T-helper 1 cell treated with Interleukin-12 subunit alpha and Interleukin-12 subunit beta and Interleukin-4 antibody, amounts not matched to agents 30 ng/mL and 1 ng/mL, for 36 hours (primary cell): ENCODE results near the gene SELENOM. TPM values are rescaled to one million over a fixed set of nuclear protein-coding genes. Genes with fewer than 3 reads are reported as not detected.
"Not testable (repeated sequence)": the region's sequence is repeated elsewhere in the genome, so short reads cannot be mapped to it uniquely, and the experiment has no call there.

Experiments
- intact Hi-C: fragments of 100-400 bp; cut with micrococcal nuclease; formaldehyde crosslinking; loops from one replicate; pipeline ENCODE4 v1.15.1; 2024
- total RNA-seq: library from RNA; stranded (reverse); gene quantifications from 2 replicates; pipeline ENCODE4 v1.2.3, GENCODE V29; 2022

Gene SELENOM
- total RNA-seq, 1 donor from 2014 or later, result 9.6 TPM

DNA sequence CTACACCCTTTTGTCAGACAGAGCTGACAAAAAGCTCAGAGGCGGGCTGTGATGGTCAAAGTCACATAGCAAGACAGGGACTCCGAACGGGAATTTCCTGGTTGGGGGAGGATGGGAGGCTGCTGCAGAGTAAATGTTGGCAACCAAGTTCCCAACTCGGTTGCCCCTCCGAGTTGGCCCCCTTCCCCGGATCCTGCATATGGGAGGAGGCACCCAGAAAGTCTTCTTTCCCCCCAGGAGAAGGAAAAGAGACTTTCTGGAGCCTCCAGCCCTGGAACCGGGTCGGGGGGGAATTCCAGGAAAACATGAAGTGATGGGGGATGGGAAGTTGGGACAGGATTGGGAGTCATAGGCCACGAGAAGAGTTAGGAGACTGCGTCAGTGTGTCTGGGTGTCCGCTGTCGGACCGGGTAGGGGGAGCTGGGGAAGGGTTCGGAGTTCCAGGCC, 614 bp downstream of the SELENOM start:
- intact Hi-C loops, result loop anchor here (1.0 to 5.0 kb wide), 9 partner anchors 22 to 207 kb away; partner anchors contain the start of genes LIMK2, PLA2G3, RNF185 and TUG1

DNA sequence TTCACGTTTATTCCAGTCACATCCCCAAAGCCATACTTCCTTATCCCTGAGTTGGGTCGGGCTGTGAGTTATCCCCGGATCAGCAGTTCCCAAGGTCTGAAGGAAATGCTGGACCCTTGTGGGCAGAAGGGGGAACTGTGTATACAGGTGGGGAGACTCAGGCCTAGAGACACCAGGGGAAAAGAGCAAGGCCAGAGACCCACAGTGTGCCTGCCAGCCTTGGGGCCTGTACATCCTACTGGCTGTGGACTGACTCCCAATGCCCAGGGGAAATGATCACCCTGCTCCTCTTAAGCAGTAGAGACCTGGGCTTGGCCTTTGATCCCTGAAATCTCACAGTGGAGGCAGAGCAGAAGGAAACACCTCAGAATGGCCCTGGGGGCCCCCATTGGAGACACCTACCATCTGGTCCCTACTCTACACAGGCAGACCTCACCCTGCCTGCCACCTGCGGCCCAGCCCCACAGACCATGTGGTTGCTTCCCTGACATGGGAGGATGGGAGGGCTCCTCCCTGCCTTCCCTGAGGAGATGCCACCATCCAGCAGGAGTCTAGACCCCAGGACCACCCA, 1.3 kb downstream of the SELENOM start:
- intact Hi-C loops, result loop anchor here (5.0 kb wide), 2 partner anchors 36 to 166 kb away; partner anchors contain the start of gene PLA2G3

DNA sequence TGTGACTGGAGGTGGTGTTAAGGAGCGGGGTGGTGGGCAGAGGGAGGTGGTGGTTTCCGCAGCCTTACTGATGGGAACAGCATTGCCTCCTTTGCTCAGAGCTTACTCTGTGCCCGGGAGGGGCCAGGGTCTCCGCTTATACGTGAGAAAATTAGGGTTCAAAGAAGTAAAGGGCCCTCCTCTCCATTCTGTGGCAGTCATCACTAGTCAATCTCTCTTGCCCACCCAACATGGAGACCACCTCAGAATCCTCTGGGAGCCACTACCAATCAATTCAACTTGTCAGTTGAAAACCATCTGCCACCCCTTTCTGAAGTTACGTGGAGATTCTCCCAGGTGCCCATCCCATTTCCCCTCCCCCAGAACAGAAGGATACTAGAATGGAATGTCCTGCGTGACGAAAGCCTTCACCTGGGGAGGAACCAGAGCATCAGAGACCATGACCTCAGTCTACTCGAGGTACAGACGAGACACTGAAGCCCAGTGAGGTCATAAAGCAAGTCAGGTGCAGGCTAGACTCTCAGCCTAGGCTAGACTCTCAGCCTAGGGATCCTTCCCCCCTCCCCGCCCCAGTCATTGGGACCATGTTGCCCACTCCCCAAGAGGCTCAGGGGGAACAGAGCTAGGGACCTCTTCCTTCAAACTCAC, 2.0 kb downstream of the SELENOM start:
- intact Hi-C loops, result loop anchor here (5.0 kb wide), 2 partner anchors 37 to 167 kb away; partner anchors contain the start of gene PLA2G3

DNA sequence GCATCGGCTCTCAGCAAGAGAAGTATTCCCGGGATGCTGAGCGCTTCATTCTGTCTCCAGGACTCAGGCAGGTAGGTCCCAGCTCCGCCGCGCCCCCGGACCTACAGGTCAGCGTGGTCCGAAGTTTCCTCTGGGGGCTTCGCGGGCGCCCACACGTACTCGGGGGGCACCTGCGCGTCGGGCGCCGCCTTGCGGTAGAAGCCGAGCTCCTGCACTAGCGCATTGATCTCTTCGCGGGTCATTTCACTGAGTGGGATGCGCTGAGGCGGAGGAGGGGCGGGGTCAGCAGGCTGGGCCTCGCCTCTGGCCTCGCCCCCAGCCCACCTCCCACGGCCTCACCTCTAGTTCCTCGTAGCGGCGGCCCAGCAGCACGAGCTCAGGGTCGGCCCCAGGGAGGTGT, 2.5 kb downstream of the SELENOM start:
- intact Hi-C loops, result loop anchor here (5.0 kb wide), 2 partner anchors 37 to 167 kb away; partner anchors contain the start of gene PLA2G3

DNA sequence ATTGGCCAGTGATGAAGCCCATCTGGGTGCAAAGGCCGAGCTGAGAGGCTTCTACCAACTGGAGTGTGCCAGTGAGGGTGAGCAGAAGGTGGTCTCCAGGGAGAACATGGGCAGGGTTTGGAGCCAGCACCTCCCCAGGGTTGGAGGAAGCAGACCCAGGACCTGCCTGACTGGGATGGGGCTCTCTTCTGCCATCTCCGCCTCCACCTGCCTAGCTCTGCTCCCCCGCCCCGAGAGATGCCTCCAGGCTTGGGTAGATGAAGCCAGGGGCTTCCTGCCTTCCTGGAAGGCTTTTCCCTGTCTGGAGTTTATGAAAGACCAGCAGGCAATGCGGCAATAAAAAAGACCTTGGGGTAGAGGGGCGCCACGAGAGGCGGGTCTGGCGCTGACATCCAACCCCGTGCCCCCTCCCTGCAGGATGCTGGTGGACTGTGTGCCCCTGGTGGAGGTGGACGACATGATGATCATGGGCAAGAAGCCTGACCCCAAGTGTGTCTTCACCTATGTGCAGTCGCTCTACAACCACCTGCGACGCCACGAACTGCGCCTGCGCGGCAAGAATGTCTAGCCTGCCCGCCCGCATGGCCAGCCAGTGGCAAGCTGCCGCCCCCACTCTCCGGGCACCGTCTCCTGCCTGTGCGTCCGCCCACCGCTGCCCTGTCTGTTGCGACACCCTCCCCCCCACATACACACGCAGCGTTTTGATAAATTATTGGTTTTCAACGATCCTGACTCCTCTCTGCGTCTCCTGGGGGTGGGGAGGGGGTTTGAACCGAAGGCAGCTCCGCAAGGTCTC, 3.3 kb downstream of the SELENOM start:
- intact Hi-C loops, result no loop called here

DNA sequence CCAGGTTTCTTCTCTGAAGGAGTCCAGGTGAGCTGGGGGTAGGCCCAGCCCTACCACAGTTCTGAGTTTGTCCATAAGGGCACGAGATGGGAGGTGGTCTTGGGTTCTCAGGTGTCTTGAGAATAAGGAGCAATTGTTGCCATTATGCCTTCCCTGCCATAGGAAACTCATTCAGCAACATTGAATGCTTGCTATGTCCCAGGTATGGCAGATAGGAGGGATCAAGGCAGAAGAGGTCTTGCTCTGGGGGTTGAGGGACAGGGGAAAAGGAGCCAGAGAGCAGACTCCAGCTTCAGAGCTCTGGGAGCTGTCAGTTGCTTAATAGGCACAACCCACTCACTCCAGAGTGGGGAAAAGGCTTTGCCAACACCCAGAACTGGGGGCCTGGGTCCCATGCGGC, 4.3 kb downstream of the SELENOM start:
- intact Hi-C loops, result no loop called here

DNA sequence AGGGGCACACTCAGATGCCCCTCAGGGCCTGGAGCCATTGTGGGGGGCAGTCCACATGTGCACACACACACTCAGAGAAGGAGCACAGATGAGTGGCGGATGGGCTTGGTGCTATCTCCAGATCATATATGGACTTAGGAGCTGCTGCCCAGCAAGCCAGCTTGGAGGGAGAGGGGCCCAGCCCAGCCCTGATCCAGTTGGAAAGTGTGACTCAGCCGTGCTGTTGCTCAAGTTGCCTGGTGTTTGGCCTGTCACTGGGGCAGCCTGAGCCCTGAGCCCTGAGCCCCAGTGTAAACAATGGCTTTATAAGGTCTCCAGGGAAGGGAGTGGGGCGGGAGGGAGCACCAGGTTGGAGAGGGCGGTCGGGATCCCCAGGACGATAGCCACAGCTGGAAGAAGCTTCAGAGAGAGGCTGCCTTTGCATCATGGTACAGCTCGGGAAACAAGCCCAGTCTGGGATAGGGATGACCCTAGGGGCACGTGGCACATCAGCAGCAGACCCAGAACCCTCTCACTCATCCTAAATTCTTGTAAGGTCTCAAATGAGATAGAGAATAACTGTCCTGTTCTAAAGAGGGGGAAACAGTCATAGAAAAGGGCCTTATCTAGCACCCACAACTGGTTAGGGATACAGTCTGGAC, 4.8 kb downstream of the SELENOM start:
- intact Hi-C loops, result no loop called here

DNA sequence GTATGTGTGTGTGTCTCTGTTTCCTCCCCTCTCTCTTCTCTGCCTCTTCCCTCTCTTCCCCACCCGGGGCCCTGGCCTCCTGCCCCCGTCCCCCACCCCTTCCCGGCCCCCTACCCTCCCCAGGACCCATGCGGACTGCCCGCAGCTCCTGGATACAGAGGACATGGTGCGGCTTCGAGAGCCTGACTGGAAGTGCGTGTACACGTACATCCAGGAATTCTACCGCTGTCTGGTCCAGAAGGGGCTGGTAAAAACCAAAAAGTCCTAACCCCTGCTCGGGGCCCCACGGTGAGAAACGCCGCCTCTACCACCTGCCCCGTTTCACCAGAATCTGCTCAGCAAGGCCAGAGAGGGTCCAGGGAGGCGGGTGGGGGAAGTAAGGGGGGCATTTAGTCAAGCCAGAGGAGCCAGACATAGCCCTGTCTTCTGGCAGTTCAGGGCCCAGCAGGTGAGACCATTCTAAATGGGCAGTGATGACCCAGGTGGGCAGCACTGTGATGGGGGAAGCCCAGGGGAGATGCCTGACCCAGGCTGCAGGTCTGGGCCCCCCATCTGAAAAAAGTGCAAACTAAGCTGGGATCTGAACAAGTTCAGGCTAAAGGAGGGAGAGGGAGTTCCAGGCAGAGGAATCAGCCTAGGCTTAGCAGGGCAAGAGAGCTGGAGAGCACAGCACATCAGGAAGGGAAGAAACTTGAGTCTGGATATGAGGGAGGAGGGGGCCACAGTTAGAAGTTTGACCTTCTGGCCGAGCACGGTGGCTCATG, 6.4 kb downstream of the SELENOM start:
- intact Hi-C loops, result no loop called here

DNA sequence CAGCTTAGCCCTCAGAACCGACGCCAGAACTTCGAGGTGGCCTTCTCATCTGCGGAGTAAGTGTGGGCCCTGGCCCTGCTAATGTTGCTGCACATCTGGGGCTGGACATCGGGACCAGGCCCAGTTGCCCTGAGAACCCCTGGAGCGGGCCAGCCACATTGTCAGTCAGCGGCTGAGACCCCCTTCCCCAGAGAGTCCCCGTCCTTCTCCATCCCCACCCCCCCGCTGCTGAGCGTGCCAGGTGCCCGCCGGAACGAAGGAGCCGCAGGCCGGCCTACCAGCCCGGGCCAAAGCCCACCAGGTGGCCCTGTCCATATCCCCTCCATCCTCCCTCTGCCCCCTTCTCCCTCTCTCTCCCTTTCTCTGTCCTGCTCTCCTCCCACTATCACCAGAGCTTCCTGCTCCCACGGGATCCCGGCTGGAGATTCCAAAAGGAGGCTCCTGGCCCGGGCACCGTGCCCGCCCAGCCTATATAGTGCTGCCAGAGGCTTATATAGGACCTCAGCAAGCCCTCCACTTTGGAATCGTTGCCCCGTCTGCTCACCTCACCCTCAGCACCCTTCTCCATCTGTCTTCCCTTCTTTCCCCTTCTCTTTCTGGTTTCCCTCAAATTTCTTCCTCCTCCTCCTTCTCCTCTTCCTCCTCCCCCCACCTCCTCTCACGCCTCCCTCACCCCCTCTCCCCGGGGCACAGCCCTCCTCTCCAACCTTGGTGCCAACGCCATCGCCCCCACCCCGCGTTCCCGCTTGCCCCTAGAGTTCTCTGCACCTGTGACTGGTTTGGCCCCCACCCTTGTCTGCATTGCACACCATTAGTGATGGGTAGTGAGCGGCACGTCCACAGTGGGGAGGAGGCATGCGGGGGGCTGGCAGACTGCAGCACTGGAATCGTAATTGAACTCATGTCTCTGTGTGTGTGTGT, 7.3 kb downstream of the SELENOM start:
- intact Hi-C loops, result no loop called here

DNA sequence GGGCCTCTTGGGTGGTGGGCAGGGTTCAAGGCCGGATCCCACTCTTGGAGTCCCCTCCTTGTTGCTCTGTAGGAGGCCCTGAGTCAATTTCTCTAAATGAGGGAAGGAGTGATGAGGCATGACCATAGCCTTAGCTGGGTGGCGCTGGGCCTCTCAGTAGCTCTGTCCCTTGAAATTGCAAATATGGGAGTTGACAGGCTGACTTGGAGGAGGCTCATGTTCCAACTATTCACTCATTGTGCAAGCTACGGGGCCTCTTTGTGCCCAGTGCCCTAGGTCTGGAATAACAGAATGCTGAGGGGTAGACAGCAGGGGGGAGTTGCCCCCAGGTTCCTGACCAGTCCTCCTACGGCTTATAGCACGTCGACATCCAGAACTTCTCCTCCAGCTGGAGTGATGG, 8.0 kb downstream of the SELENOM start:
- intact Hi-C loops, result no loop called here

DNA sequence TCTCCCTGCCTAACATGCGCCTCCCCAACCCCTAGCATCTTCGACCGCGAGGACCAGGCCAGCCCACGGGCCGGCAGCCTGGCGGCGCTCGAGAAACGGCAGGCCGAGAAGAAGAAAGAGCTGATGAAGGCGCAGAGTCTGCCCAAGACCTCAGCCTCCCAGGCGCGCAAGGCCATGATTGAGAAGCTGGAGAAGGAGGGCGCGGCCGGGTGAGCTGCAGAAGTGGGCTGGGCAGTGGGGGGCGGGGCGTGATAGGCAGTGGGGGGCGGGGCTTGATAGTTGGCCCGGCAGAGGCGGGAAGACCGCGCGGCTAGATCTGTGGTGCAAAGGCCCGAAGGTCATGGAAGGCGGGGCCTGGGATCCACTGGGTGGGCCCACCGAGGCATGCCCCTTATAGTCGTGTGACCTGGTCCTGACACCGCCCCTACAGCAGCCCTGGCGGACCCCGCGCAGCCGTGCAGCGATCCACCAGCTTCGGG, 8.7 kb downstream of the SELENOM start:
- intact Hi-C loops, result no loop called here

DNA sequence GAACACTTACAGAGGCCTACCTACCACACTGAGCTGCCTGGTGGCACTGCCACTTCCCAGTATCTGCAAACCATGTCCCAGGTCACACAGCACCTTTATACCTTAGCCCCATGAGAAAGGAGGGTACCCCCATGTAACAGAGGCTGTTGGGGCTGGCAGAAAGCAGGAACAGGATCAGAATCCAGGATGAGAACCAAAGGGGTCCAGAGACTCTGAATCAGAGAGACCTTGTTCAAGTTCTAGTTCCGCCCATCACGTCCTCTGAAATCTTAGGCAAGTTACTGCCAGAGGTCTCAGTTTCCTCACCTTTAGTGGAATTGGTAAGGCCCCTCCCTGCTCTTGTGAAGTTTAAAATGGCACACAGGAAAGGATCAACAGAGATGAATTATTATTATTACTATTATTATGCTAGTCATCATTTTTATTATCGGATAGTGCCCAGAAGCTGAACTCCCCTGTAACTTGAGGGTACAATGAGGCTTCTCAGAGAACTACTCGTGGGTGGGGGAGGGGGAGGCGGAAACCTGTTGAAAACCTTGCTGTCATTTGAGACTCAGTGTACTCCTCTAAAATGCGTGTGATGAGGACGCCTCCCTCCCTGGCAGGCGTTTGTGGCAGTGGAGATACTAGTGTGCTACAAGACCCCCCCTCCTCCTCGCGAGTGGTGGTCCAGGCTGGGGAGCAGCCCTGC, 9.3 kb downstream of the SELENOM start:
- intact Hi-C loops, result no loop called here

DNA sequence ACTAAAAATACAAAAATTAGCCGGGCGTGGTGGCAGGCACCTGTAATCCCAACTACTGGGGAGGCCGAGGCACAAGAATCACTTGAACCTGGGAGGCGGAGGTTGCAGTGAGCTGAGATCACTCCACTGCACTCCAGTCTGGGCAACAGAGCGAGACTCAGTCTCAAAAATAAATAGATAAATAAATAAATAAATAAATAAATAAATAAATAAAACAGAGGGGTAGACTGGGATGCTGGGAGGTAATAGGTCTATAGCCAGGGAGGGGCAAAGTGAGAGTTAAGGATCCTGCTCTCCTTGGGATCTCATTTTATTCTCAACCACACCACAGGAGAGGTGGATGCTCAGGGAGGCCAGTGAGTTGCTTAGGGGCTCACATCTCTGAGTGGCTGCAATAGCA, 9.8 kb downstream of the SELENOM start:
- intact Hi-C loops, result not testable (repeated sequence)

DNA sequence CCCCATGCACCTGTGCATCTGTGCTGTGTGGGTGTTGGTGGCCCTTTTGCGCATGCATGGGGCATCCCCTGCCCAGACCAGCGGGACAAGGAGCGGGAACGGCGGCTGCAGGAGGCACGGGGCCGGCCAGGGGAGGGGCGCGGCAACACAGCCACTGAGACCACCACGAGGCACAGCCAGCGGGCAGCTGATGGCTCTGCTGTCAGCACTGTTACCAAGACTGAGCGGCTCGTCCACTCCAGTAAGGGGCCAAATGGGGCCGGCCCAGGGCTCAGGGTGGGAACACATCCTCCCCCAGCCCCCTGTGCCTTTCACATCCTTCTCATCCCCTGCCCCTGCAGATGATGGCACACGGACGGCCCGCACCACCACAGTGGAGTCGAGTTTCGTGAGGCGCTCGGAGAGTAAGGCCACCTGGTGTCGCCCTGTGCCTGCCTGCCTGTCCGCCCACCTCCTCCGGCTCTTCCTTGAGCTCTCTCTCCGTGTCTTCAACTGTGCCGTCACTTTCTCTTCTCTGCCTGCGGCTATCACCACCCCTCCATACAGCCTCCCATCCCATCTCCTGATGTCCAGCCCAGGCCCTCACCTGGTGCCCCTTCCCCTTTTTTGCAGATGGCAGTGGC, 10.6 kb downstream of the SELENOM start:
- intact Hi-C loops, result no loop called here

DNA sequence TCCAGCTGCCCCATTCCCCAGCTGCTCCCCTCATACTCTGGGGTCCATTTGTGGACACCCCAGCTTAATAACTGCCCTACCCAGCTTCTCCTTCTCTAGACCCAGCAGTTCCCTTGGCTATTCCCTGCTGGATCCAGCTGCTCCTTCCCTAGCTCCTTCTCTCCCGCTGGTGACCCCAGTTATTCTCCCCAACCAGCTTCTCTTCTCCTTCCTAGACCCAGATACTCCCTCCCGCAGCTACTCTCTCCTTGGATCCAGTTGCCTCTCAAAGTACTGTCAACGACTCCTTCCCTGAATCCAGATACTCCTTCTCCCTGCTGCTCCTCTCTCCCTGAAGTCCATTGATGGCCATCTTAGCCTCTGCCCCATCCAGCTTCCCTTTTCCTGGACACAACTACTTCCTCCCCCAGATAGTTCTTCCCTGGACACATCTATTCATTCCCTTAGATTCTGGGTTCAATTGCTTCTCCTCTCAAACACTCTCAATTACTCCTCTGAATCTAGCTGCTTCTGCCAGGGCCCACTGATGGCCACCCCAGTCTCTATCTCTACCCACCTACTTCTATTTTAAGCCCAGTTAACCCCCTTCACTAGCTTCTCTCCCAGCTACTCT, 11.6 kb downstream of the SELENOM start:
- intact Hi-C loops, result no loop called here

DNA sequence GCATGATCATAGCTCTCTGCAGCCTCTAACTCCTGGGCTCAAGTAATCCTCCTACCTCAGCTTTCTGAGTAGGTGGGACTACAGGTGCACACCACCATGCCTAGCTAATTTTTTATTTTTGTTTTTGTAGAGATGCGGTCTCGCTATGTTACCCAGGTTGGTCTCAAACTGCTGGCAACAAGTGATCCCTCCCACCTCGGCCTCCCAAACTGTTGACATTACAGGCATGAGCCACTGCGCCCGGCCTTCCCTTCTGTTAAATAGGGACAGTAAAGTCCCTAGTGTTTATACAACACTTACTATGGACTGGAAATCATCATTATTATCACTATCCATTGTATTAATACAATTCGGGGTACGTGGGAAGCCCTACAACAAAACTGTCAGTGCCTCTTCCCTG, 12.6 kb downstream of the SELENOM start:
- intact Hi-C loops, result no loop called here

DNA sequence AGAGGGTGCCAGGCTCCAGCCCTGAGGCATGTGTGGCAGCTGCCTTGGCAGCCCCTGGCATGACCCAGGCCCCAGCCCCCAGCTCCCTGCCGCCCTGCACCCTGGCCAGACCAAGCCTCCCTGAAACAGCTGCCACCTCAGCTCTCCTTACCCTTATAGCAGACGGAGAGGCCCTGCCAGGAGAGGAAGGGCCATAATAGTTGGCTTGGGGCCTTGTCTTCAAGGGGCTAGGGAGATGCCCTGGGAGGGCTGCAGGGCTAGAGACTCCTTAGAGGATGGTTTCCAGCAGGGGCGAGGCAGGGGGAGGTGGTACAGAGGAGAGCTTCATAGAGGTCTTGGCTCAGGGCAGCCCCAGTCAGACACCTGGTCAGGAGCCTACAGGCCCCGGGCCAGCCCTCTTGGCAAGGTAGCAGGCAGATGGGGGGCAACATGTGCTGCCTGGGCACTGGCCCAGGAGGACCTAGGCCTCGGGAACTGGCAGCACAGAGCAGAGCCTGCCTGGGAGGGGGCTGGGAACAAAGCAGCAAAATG, 13.3 kb downstream of the SELENOM start:
- intact Hi-C loops, result no loop called here
